Activated CD4-positive, CD25-positive, alpha-beta regulatory T cell treated with anti-CD3 and anti-CD28 coated beads, Interleukin-2, amount 50 U/mL, for 16 hours (primary cell): ENCODE measurements around the gene DHRS7.

Source experiments
- DNase-seq: peaks from one replicate; pipeline ENCODE4 v3.0.0-alpha.2; 2020; ENCODE audit warnings: low read depth, low spot score

The DHRS7 gene

DNA sequence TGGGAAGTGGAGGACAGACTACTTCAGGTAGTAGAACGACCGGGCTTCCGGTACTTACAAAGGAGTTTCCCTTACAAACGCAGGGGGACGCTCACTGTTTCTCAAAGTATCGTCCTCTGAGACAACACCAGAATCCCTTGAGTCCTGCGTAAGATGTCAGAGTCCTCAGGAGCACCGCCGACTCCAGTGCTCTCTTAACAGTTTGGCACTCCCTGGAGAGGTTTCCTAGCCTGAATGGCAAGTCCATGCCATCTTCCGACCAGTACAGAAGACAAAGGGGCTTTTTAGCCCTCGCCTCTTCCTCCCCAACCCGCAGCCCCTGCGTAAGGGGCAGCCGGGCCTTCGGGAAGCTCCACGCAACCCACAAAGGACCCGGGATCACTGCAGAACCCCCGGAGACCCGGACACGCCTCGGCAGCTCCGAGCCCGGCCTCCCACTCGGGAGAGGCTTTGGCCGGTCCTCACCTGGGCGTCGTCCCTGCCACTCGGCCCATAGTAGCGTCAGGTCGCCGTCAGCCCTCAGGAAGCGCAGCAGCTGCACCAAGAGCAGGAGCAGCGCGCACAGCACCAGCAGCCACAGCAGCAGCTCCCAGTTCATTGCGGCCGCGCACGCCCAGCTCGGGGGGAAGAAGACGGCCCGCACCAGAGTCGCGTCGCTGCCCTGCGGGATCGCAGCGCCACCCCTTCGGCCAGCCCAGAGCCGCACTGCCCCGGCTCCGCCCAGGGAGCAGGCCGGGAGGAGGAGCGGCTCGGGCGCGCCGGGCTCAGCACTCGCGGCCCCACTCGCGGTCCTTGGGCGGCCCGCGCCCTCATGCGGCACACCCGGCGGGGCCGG, at the start of gene DHRS7:
DHRS7 (minus strand) TSS at position 687 of the 835 bp plus-strand sequence; CDS start at position 598, 89 bp downstream.
- DNase-seq: peak; percentile 33

DNA sequence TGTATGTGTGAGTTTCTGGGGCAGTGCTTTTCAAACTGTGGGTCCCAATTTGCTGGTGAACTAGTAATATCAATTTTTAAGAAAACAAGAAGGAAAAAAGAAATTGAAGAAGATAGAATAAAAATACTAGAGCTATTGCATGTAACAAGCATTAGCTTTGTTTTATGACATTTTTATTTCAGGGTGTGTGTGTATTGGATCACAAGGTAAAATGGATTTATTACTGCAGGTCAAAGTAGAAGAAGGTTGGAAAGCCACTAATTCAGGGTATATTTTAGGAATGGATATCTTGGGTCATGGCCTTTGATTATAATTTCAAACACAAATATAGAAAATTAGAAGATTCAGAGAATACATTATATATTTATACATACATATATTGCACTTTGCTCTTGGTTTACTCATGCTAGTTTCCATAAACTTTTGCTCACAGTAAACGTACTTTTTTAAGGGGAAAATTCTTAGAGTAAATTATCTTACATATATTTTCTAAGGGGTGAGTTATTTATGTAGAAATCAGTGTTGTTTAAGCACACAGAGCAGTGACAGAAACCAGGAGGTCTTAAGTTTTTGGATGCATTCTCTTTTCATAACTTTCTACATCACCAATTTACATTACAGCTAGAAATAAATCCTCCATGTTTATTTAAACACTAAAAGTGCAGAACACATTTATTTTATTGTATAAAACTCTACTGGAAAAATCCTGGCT, 49.4 kb upstream of the DHRS7 start:
- DNase-seq: no peak

- no peak for DNase-seq
These were observed 48.8 kb upstream of the DHRS7 start for GRCh38 chr14:60214003-60214402.

- DNase-seq: no peak
These were observed 47.5 kb upstream of the DHRS7 start for GRCh38 chr14:60212503-60213371.

- no peak for DNase-seq
These were observed 46.0 kb upstream of the DHRS7 start for GRCh38 chr14:60211153-60211552.

DNA sequence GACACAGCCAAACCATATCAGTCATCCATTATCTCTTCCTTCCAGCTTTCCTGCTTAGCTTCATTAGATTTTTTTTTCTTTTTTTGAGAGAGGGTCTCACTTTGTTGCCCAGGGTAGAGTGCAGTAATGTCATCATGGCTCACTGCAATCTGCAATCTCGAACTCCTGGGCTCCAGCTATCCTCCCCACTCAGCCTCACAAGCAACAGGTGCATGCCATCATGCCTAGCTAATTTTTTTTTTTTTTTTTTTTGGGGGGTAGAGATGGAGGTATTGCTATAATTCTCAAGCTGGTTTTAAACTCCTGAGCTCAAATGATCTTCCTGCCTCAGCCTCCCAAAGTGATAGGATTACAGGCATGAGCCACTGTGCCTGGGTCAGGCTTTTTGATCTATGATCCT, 45.5 kb upstream of the DHRS7 start:
- no peak for DNase-seq

DNA sequence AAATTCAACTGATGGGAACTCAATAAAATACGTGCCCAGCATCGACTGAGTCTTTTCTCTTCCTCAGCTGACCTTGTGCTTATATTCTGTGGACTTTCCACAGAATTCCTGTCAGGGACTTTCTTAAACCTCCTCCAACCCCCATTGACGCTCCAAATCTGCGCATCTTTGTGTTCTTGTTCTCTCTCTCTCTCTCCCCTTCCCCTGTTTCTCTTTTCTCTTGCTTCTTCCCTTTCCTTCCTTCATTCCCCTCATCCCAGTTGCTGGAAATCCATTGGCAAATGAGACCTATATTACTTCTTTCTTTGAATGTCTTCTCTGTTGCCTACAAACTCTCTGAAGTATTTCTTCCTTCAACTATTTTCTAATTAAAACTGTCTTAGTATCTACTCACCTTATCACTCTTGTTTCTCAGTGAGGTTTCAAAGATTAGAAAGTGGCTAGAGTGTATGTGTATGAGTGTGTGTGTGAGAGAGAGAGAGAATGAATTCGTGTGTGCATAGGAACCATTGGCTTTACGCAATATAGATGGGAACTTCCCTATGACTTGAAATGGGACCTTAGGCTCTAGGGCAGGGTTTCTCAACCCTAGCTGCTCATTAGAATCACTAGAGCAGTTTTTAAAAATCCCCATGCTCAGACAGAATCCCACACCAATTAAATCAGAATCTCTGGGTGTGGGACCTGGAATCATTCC, 41.8 kb upstream of the DHRS7 start:
- DNase-seq: no peak

GRCh38 chr14:60206249-60206670, 41.1 kb upstream of the DHRS7 start:
- no peak for DNase-seq

DNA sequence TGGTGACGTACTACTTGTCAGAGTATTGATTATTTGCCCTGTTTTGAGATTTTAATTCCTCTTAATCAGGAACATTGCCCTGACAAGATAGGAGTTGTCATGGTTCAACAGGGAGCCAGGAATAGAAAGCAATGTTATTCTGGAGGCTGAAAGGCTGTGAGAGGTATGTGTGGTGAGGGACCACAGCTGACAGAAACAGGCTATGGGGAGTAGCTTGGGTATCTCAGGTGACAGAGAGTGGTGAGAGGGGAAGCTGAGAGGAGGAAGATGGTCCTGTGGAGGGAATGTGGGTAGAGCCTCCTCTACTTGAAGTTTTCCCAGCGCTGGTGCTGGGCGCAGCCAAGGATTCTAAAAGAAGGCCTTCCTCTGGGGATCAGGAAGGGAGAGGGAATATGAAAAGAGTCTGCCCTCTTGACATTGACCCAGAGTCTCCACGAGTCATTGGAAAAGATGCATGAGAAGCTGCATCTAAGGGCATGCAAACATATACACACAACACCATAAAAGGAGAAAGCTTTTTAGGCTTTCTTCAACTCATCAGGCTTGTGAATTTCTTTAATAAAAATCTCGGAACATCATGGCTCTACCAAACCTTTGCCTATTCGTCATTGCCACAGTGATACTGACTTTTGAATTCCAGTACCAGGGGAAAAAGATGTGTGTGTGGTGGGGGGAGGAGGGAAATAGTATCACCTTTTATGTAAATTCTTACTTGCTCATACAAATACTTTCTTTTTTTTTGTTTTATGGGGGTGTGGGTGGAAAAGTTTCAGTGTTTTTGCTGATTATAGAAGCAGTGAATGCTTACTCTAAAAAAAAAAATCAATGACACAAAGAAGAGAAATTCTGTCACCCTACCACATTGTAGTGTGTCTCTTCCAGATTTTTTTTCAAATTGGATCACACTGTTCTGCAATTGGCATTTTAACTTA, 39.9 kb upstream of the DHRS7 start:
- DNase-seq: no peak

- no peak for DNase-seq
These were observed 39.1 kb upstream of the DHRS7 start for GRCh38 chr14:60204104-60204842.

GRCh38 chr14:60199321-60199720, 34.1 kb upstream of the DHRS7 start:
- no peak for DNase-seq

GRCh38 chr14:60197629-60198303, 32.6 kb upstream of the DHRS7 start:
- DNase-seq: no peak

DNA sequence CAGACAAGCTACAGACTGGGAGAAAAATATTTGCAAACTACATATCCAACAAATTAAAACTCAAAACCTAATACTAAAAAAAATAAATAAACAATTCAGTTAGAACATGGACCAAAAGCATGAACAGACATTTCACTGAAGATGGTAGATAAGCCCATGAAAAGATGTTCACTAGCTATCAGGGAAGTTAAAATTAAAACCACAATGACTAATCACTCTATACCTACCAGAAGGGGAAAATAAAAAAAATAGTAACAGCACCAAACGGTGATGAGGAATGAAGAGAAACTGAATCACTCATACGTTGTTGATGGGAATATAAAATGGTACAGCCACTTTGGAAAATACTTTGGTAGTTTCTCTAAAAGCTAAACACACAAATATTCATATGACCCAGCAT, 31.1 kb upstream of the DHRS7 start:
- DNase-seq: no peak

GRCh38 chr14:60195179-60195810, 30.1 kb upstream of the DHRS7 start:
- no peak for DNase-seq

DNA sequence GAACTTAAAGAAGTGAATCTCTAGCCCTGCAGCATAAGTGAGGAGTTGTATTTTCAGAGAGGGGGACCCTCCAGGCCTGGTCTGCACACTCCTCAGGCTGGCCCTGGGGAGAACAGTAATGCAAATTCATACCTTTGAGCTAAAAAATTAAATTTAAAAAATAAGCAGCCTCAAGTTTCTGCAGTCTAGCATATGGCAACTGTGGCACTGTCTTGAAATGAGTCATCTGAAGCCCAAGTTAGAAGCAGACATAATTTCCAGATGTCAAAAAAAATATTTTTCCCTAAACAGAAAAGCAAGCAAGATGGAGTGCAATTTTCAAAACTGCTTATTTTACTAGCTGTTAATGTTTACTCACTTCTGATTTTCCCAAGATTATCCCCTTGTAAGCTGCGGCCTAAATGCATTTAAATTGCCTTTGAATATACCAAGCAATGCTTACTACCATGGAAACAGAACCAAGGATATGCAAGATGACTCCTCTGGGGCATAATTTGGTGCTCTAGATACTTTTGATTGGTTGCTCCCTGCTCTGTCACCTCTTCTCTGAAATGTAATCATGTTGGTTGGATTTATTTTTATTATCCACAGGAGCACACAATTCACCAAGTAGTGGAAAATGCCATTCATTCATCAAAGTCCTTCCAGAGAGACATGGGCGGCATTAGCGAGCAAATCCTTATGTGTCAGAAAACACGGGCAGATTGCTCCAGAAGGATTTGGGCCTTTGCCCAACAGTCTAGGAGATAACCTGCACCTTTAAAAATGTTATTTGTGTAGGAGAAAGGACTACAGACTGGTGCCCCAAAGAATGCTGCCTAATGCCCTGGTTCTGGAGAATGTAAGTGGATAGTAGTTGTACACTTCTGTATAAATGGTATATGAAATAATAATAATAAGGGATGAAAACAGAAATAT, 25.0 kb upstream of the DHRS7 start:
- no peak for DNase-seq

DNA sequence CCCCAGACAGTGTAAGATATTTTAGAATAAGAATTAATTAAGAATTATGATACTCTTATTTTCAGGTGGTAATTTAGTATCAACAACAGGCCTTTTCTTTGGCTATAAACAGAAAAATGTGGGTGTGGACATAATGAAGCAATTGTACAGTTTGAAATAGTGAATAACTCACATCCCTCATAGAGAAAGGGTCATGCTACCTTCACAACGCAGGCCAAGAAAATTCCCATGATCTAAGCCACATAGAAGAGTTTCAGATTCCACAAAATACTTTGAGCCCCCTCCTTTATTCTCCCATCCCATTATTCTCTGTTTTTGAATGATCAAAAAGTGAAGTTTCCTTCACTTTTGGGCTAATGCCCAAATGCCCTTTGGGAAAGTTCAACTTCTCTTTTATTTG, 23.5 kb upstream of the DHRS7 start:
- no peak for DNase-seq

- no peak for DNase-seq
These were observed 22.9 kb upstream of the DHRS7 start for GRCh38 chr14:60188115-60188514.
